Measurements from ENCODE around the gene AURKB. TPM values are rescaled to one million over a fixed set of nuclear protein-coding genes. Genes with fewer than 3 reads are reported as not detected.
A peak's percentile ranks its signal among the peaks of the same experiment; 100 is the strongest.
"Not testable (repeated sequence)": the region's sequence is repeated elsewhere in the genome, so short reads cannot be mapped to it uniquely, and the experiment has no call there.

The AURKB gene
- total RNA-seq, 4 donors from 2014 or later = 2.3 TPM; not detected in 3

DNA sequence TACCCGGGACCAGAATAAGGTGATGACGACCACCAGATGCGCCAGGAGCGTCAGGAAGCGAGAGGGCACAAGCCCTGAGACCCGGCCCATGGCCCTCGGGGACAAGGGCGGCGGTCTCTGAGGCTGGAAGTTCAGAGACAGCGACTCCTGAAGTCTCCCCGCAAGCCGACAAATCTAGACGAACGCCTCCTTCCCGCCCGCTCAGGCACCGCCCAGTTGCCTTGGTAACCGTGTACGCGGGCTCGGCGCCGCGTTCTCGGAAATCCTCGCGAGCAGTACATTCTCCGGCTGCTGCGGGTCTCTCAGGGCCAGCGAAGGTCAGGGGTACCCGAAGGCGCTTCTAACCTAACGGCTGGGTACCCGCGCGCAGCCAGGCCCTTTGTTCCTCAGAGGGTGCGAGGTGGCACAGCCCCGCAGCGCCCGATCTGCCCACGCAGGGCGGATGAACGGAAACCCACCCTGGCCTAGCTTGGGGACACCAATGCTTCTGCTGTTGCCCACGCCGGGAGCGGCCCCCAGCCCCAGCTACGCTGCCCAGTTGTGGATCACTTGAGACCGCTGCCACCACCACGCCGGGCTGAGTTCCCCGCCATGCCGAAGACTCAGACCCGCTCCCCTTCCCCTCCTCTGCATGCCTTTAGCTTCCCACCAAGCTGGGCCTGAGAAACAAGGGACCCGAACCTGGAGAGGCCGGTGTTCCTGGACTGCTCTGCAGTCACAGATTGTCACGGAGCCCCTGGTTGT is 34.0 kb downstream of the AURKB start, which contains the start of gene TMEM107:
TMEM107 (minus strand) TSS at position 184 of the 744 bp plus-strand sequence; CDS start at position 90, 94 bp downstream.
- Histone ChIP-seq H3K27ac (peak within 1 kb of the TSS; percentile 56 to 75 (median 65)), H3K36me3 (no peaks in the 10 kb centered on the region), H3K9me3 (no peaks in the 10 kb centered on the region), H3K27me3 (no peaks in the 10 kb centered on the region), H3K4me3 (peak within 1 kb of the TSS; percentile 52 to 76 (median 61)), H3K4me1 (peaks cover 8 to 25% of the 10 kb centered on the region in 2 donors)
- DNase-seq = peak; percentile 47 to 70
- no peak for ATAC-seq
- in situ Hi-C loops (cut with MboI; ENCODE audit: low sequenced_read_pairs in 4 of 4) (loop anchor here in 1 of 4 donors (10.0 kb wide), 1 partner anchor 52 kb away; the partner anchor contains the start of gene HES7), intact Hi-C loops (cut with DNase I; ENCODE audit: low total_unique reads) (no loop called here)
- peak; percentile 13 to 51 for TF ChIP-seq POLR2A (IDR thresholded peaks at IDR 0.05)
- TF ChIP-seq CTCF (IDR thresholded peaks at IDR 0.05 in 4 of 5, conservative IDR thresholded peaks at IDR 0.05 in 1 of 5) = no peak

GRCh38 chr17:8175795-8176196 is 34.6 kb downstream of the AURKB start:
- no peaks in the 10 kb centered on the region for H3K27me3 ChIP-seq
- H3K36me3 ChIP-seq = no peaks in the 10 kb centered on the region
- no peak for ATAC-seq
- DNase-seq = no peak
- TF ChIP-seq POLR2A (IDR thresholded peaks at IDR 0.05) (no peak), CTCF (IDR thresholded peaks at IDR 0.05 in 4 of 5, conservative IDR thresholded peaks at IDR 0.05 in 1 of 5) (no peak)
- intact Hi-C loops (cut with DNase I; ENCODE audit: low total_unique reads) = no loop called here
- H3K4me3 ChIP-seq = peak overlapping the region; percentile 52 to 76 (median 61)
- H3K27ac ChIP-seq = peak overlapping the region; percentile 56 to 75 (median 65)
- in situ Hi-C loops (cut with MboI; ENCODE audit: low sequenced_read_pairs in 4 of 4) = loop anchor here in 1 of 4 donors (10.0 kb wide), 1 partner anchor 51 kb away; the partner anchor contains the start of gene HES7
- H3K4me1 ChIP-seq = peaks cover 8 to 25% of the 10 kb centered on the region in 2 donors
- H3K9me3 ChIP-seq = no peaks in the 10 kb centered on the region

DNA sequence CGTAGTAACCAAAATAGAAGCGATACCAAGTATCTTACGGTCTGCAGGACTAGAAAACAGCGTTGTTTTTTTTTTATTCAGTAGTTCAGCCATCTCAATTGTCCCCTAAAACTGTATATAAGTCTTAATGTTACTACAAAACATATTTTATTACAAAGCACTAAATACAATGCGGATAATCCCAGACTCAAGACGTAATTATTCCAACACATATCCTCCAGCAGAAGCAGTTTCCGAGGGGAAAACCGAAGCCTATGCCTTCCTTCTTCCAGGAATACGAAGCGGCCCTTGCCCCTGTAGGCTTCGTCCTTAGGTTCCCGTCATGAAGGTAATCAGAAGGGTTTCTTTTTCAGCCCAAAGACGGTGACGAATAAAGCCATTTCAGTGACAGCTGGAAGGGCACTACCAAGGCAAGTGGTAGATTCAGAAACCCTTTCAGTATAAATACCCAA is 36.5 kb downstream of the AURKB start:
- ATAC-seq (no peak), DNase-seq (no peak)
- Histone ChIP-seq H3K36me3 (no peaks in the 10 kb centered on the region), H3K9me3 (no peaks in the 10 kb centered on the region), H3K4me1 (peaks cover 8 to 25% of the 10 kb centered on the region in 2 donors), H3K27me3 (no peaks in the 10 kb centered on the region), H3K27ac (peak overlapping the region; percentile 77 to 91 (median 85)), H3K4me3 (peak overlapping the region; percentile 29 to 54 (median 45))
- in situ Hi-C loops (cut with MboI; ENCODE audit: low sequenced_read_pairs in 4 of 4) (loop anchor here in 1 of 4 donors (10.0 kb wide), 1 partner anchor 49 kb away; the partner anchor contains the start of gene HES7), intact Hi-C loops (cut with DNase I; ENCODE audit: low total_unique reads) (loop anchor here (1.0 kb wide), 2 partner anchors 10 to 12 kb away; no protein-coding TSS in a partner anchor)
- TF ChIP-seq CTCF (IDR thresholded peaks at IDR 0.05 in 4 of 5, conservative IDR thresholded peaks at IDR 0.05 in 1 of 5) (no peak), POLR2A (IDR thresholded peaks at IDR 0.05) (no peak)

- Histone ChIP-seq H3K27me3 (no peaks in the 10 kb centered on the region), H3K4me3 (peak overlapping the region; percentile 29 to 54 (median 45)), H3K9me3 (no peaks in the 10 kb centered on the region), H3K27ac (peak overlapping the region; percentile 77 to 91 (median 85)), H3K36me3 (no peaks in the 10 kb centered on the region), H3K4me1 (peaks cover 8 to 25% of the 10 kb centered on the region in 2 donors)
- ATAC-seq (peak; percentile 95 to 96), DNase-seq (peak; percentile 74 to 85)
- intact Hi-C loops (cut with DNase I; ENCODE audit: low total_unique reads) = loop anchor here (1.0 kb wide), 2 partner anchors 9 to 13 kb away; no protein-coding TSS in a partner anchor
- in situ Hi-C loops (cut with MboI; ENCODE audit: low sequenced_read_pairs in 4 of 4) = loop anchor here in 1 of 4 donors (10.0 kb wide), 1 partner anchor 48 kb away; the partner anchor contains the start of gene HES7
- peak; percentile 99 to 100 for TF ChIP-seq POLR2A (IDR thresholded peaks at IDR 0.05)
- TF ChIP-seq CTCF (IDR thresholded peaks at IDR 0.05 in 4 of 5, conservative IDR thresholded peaks at IDR 0.05 in 1 of 5) = peak in 1 of 5 experiments; percentile 9
These were observed 37.1 kb downstream of the AURKB start for GRCh38 chr17:8173056-8173870.

DNA sequence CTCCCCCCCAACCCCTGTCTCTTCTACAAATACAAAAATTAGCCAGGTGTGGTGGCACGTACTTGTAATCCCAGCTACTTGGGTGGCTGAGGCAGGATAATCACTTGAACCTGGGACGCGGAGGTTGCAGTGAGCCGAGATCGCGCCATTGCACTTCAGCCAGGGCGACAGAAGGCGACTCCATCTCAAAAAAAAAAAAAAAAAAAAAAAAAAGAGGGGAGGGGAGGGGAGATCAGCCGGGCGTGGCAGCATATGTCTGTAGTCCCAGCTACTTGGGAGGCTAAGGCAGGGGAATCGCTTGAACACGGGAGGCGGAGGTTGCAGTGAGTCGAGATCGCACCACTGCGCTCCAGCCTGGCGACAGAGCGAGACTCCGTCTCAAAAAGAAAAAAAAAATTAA is 40.2 kb downstream of the AURKB start:
- intact Hi-C loops (cut with DNase I; ENCODE audit: low total_unique reads); DNase-seq: not testable (repeated sequence)
- in situ Hi-C loops (cut with MboI; ENCODE audit: low sequenced_read_pairs in 4 of 4) = loop anchor here in 1 of 4 donors (10.0 kb wide), 1 partner anchor 45 kb away; the partner anchor contains the start of gene HES7

More for the DNA sequence above, 40.2 kb downstream of the AURKB start:
- H3K9me3 ChIP-seq, H3K27ac ChIP-seq, H3K27me3 ChIP-seq, ATAC-seq, H3K4me3 ChIP-seq, H3K36me3 ChIP-seq, H3K4me1 ChIP-seq: not testable (repeated sequence)

Data from gastrocnemius medialis (tissue), 4 donors.